GM18867 (cell line): ENCODE results near the gene MTHFD2L.
"Not testable (repeated sequence)": the region's sequence is repeated elsewhere in the genome, so short reads cannot be mapped to it uniquely, and the experiment has no call there.

Experiments
- ATAC-seq: cut with Tn5 transposase; IDR thresholded peaks from one replicate; pipeline ENCODE4 v1.9.1; 2021; ENCODE audit warnings: mild to moderate bottlenecking, moderate library complexity; ENCODE audit not compliant: unreplicated experiment

MTHFD2L gene

DNA sequence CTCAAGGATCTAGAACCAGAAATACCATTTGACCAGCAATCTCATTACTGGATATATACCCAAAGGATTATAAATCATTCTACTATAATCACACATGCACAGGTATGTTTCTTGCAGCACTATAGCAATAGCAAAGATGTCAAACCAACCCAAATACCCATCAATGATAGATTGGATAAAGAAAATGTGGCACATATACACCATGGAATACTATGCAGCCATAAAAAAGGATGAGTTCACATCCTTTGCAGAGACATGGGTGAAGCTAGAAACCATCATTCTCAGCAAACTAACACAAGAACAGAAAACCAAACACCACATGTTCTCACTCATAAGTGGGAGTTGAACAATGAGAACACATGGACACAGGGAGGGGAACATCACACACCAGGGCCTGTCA, 25.7 kb upstream of the MTHFD2L start:
- not testable (repeated sequence) for ATAC-seq

DNA sequence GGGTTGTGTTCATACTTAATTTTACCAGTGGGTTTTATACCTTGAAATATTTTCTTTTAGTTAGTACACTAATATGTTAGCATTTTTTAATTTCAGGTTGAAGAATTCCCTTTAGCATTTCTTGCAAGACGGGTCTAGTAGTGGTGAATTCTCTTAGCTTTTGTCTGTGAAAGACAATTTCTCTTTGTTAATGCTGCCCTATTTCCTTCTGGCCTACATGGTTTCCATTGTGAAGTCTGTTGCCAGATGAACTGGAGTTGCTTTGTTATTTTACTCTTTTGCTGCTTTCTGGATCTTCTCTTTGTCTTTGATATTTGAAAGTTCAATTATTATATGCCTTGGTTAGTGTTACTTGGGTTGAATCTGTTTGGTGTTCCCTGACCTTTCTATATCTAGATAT, 25.0 kb upstream of the MTHFD2L start:
- ATAC-seq: no peak

DNA sequence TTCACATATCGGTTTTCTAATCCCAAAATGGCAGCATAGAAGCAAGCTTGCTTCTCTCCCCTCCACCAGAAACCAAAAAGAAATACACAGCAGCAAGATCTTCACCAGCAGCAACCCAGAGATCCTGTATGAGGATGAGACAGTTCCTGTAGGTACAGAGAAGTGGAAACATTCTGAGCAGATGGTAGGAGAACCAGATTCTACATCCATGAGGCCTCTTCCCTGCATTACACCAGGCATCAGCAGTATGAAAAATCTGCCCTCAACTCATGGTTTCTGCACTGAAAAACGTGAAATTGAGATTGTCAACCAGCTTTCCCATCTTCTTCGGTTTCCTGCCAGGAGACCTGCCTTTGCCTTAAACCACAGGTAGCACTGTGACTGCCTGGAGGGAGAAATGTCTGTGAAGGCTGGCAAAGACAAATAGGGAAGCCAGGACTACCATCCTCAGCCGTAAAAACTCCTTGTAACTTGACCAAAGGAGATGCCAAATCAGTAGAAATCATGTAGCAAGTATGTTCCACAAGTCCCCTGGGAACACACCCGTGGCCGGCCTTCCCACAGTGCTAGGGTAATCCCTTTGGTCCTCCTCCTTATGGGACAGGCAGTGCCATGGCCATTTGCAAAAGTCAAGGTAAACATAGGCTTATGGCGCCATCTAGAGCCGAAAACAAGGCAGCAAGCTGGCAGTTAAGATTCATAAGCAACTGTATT, 24.0 kb upstream of the MTHFD2L start:
- ATAC-seq: peak; percentile 91

DNA sequence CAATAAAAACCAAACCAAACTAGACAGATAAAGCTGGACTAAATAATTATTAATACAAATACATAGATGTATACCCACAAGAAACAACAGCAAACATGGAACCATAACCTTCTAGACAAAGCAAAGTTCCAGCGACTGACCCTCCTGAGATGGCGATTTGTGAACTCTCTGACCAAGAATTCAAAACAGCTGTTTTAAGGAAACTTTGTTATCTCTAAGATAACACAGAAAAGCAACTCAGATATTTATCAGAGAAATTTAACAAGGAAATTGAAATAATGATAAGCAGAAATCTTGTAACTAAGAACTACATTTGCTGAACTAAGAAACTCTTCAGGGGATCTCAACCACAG, 23.4 kb upstream of the MTHFD2L start:
- no peak for ATAC-seq

DNA sequence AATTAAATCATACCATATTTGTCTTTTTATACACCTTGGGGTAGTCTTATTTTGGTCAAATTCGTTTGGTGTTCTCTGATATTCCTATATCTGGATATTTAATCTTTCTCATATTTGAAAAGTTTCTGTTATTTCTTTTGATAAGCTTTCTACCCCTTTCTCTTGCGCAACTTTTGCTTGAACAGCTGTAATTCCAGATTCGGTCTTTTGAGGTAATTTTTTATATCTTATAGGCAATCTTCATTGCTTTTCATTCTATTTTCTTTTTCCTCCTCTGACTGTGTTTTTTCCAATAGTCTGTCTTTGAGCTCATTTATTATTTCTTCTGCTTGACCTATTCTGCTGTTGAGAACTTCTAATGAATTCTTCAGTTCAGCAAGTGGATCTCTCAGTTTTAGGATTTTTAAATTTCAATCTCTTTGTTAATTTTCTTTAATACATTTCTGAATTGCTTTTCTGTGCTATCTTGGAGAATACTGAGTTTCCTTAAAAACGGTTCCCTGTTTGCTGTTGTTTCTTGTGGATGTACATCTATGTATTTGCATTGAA, 11.3 kb upstream of the MTHFD2L start:
- ATAC-seq: no peak

DNA sequence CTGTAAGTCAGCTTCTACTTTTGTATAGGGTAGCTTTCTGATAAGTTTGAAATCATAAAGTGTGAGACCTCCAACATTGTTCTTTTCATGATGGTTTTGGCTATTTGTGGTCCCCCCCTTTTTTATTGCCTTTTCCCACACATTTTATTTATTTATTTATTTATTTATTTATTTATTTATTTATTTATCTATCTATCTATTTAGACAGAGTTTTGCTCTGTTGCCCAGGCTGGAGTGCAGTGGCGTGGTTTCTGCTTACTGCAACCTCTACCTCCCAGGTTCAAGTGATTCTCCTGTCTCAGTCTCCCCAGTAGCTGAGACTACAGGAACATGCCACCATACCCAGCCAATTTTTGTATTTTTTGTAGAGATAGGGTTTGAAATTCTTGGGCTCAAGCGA, 9.7 kb upstream of the MTHFD2L start:
- no peak for ATAC-seq

DNA sequence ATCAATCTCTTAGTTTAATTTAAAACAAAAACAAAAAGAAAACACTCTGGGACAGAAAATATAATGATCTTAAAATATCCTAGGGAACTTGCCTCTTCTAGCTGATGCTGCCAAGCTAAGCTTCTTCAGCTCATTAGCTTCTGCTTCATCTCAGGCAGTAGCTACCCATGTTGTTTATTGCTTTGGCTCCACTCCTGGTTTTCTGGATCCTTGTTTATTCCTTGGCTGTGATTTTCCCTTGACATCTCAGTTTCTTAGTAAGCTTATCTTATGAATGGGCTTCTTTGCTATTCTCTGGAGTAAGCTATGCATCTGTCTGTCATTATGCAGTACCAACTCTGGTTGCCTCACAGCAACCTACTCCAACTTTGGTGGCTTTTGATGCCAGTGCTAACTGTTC, 5.1 kb upstream of the MTHFD2L start:
- no peak for ATAC-seq

DNA sequence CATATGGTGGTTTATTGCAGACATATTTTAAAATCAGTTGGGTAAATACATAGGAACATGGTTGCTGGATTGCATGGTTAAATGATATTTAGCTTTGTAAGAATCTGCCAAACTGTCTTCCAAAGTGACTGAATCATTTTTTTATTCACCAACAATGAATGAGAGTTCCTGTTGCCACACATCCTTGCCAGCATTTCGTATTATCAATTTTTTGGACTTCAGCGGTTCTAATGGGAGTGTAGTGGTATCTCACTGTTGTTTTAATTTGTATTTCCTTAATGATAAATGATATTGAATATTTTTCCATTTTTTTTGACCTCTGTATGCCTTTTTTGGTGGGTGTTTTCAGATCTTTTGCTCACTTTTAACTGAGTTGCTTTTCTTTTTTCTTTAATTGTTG, 1.4 kb upstream of the MTHFD2L start:
- no peak for ATAC-seq

DNA sequence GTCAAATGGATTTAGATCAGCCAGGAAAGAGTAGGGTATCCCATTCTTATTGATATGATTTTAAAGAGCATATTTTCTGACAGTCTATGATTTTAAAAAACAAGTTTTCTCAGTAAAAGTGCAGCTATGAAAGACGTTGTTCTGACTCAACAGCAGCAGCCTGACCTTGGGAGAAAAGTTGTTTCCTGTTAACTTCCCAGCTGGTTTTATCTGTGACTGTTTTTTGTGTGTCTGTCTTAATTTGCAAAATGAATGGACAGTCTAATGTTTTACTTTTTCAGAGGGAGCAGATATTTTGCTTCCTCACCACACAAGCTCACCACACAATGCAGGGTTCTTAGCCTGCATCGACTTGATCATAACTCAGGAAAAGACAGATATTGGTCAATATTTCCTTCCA, 764 bp upstream of the MTHFD2L start:
- no peak for ATAC-seq

DNA sequence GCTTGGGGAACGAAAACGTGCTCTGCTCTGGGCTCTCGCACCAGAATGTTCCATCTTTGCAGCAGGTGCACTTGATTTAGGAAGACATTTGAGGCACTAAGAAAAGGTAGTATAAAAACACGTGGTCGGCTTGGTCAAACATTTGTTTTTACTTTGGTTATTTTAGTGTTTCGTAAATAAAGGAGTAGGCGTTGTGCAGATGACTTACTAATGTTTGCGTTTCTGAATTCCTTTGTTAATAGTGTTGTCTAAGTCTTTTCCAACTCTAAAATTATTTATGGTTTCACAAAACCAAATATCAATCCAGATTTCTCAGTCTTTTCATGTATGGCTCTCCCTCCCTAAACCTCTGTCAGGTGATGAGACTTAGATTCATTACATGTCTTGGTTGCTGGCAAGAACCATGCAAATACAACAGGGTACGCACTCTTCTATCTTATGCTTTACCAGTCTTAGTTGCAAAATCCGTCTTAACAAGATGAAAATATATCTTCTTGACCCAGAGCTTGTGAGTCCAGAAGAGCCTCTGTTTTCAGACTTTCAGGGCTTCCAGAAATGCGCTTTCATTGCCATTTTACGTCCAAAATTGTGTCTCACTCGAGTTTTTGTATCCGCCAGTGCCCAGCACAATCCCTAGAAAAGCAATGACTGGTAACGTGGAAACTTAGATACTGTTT, 686 bp downstream of the MTHFD2L start:
- ATAC-seq: no peak

DNA sequence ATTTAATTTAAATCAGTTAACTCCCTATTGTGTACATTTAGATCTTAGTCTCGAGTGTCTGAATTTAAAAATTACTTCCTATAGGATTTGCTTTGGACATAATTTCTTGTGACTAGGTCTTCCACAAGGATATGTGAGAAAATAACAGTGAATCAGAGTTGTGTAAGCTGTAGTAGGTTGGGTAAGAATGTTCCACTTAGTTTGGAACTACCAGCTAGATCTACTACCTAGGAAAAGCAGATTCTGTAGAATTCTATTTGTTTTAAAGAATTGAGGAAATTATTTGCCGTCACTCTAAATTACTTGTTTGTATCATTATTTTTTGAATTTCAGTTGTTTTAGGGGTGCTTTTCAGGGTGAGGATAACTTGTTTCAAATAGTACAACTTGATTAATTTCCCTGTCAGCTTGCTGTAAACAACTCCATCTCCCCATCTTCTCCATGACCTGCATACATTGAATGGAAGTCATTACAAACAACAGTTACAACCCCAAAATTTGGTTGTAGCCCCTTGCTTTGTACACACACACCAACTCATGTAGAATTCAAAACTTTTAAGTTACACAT, 1.3 kb downstream of the MTHFD2L start:
- no peak for ATAC-seq

DNA sequence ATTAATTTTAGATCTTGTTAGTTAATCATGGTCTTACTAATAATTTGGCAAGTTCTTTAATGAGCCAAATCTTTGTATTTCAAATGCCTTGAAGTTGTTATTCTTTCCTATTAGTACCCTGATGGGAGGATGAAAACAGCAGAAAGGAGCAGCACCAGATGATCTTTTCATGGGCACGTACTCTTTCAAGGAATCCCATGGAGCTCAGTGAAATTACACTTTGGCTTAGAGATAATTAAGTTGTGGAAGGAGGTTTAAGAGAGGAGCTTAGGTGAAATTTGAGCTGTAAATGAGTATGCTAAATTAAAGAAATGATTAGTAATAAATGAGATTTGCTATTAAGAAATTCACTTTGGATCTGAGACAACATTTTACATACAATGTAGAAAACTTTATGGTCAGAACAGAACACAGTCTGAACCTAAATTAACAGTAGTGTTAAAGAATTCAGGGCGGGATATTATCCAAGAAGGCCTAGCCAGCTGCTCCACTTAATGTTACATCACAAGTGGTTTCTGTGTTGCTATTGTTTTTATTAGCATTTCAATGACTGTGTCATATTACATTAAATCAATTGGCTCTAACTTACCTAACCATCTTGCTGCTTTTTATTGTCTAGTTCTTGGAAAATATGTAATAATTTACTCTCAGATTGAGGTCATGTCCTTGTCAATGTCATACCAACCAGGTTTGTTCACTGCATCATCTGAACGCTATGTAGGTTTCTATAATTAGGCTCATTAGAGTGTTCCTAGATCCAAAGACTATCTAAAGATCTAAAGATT, 3.9 kb downstream of the MTHFD2L start:
- no peak for ATAC-seq

DNA sequence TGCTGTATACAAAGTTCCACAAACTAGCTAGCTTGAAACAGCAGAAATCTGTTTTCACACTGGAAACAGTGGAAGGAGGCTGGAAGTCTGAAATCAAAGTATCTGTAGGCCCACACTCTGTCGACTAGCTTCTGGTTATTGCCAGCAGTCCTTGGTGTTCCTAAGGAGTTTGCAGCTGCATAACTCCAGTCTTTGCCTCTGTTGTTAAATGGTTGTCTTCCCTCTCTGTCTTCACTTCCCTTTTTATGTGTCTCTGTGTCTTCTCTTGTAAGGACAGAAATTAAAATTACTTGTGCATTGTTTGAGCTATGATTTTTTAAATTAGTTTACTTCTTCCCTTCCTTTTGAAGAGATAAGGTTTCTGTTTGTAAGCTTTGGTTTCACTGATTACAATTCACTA, 8.2 kb downstream of the MTHFD2L start:
- ATAC-seq: no peak

DNA sequence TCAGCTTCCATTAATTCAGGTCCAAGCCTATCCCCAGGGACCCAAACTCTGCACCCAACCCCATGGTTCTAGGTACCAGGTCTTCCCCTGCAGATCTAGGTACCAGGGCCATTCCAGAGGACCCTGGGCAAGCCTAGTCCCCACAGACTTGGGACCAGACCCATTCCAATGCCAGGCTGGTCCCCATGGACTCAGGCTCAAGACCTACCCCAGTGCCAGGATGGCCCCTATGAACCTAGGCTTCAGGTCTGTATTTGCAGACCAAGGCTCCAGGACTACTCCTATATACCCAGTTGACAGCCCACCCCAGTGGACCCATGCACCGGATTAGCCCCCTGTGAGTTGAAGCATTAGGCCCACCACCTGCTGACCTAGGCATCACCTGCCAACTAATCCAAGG, 8.9 kb downstream of the MTHFD2L start:
- no peak for ATAC-seq

DNA sequence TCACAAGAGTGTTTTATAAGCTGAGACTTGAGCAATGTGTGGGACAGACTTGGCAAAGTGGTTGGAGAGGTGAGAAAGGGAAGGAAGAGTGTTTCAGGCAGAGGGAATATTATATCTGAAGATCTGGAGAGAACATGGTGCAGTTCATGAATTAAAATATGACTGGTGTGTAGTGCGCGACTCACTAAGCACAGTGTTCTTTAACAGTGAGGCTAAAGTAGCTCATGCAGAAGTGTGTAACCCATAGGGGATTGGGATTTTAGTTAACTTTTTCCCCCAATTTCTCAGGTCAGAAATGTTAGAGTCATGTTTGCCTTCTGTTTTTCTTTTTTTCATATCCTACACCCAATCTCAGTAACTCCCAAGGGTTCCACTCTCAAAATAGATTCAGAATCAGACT, 9.7 kb downstream of the MTHFD2L start:
- no peak for ATAC-seq

DNA sequence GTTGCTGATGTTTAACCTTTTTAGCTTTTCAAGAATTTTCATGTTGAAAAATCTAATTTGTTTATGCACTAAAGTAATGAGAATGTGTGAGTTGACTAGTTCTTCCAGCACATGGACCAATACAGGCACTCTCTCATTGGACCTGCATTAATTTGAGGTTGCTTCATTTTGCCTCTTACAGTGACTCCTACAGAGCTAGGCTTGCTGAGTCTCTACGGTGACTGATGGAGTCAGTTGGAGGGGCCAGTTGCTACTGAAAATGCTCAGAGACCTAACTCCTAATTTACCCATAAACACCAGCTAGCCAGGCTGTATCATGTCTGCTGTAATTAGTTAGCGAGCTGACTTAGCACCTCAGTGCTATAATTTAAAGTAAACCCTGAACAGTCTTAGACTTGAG, 10.9 kb downstream of the MTHFD2L start:
- ATAC-seq: no peak

DNA sequence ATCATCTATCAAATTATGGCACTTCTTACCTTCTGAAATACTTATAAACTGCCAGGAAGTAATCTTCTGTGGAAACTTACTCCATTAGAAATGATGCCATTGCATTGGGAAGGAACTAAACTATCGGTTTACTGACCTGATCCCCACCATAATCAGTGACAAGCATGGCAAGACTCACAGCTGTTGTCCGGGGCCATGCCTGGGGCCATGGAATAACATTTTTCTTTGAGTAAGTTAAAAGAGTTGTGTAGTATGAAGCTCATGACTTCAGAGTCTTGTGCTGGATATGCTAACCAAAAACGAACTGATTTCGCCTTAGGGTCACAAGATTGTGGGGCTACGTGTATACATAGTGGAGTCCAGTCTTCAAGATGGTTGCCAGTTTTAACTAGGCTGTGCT, 15.4 kb downstream of the MTHFD2L start:
- ATAC-seq: no peak

DNA sequence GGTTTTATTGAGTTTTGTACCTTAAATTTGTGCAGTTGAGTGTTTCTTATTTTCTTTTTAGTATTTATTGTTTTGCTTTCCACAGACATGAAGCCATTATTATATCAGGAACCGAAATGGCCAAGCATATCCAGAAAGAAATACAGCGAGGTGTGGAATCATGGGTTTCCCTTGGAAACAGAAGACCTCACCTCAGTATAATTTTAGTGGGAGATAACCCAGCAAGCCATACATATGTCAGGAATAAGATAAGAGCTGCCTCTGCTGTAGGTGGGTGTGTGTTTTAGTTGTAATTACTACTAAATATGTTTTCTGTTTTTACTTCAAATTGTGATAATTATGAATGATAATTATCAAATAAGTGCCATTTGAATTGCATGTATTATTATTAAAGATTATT, 16.5 kb downstream of the MTHFD2L start:
- ATAC-seq: no peak

DNA sequence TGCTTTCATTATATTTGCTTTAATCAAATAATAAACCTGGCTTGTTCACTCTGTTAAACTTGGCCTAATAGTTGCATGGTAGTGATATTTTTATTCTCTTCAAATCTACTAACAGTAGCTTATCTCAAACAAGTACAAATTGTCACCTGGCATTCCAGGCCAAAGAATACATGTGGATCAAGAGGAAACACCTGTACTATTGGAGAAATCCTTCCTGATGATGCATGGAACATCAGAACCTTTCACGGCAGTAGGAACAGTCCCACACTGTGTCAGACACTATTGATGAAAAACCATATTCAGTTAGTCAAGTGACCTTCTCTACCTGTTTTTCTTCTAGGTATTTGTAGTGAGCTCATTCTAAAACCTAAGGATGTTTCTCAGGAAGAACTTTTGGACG, 17.0 kb downstream of the MTHFD2L start:
- no peak for ATAC-seq

DNA sequence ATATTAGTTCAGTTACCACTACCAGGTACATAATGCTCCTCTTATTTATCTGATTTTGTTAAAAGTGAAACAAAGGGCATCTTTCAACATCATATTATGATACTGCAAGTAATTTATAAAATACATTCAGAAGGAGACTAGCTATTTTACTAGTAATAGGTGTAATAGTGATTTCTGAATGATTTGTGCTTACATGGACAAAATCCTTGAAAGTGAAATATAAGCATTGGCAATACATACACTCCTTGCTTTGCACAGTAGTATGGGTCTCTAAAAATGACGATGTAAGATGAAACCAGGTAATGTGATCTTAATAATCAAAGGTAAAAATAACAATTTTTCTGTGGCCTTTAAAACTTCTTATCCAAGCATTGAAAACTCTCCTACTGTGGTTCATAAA, 17.5 kb downstream of the MTHFD2L start:
- ATAC-seq: no peak

DNA sequence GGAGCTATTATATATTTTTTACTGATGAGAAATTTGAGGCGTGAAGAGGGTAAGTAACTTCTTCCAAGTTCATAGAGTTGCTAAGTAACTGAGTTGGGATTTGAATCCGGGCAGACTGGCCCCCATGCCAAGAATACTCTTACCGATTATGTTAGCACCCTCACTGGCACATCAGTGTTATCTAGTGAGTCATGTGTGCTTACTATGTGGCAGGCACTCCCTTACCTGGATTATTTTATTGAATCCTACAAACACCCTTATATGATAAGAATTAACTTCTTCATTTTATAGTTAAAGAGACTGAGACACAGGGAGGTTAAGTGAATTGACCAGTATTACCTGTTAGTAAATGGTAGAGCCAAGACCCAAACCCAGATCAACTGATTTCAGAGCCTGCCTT, 20.9 kb downstream of the MTHFD2L start:
- no peak for ATAC-seq

DNA sequence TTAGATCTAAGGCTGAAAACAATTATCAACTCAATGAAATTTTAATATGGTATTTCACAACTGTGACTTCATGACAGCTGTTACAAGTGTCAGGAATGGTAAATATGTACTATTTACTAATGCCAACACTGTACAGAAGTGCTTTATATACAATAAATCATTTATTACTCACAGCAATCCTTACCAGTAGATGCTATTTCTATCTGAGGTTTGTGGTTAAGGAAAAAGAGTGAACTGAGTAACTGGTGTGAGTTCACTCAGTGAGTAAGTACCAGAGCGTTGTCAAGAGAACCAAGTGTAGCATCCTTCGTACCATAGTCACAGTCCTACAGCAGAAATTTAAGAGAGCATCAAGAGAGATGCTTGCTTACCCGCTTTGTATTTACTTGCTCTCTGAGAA, 23.3 kb downstream of the MTHFD2L start:
- no peak for ATAC-seq
